HG02678 (cell line): ENCODE measurements around the gene THSD4.

Source experiments
- ATAC-seq: cut with Tn5 transposase; IDR thresholded peaks from one replicate; pipeline ENCODE4 v1.9.1; 2021; ENCODE audit warnings: mild to moderate bottlenecking, moderate library complexity; ENCODE audit not compliant: unreplicated experiment

The THSD4 gene

GRCh38 chr15:71755092-71755970 lies 640.1 kb downstream of the THSD4 start:
- no peak for ATAC-seq

- no peak for ATAC-seq
These were observed 641.5 kb downstream of the THSD4 start for GRCh38 chr15:71756599-71757352.

GRCh38 chr15:71757741-71758530 lies 642.7 kb downstream of the THSD4 start:
- no peak for ATAC-seq

GRCh38 chr15:71758711-71759110 lies 643.4 kb downstream of the THSD4 start:
- no peak for ATAC-seq

GRCh38 chr15:71760852-71761251 lies 645.6 kb downstream of the THSD4 start:
- ATAC-seq, result no peak

GRCh38 chr15:71761649-71762048 lies 646.4 kb downstream of the THSD4 start:
- ATAC-seq, result no peak

GRCh38 chr15:71768184-71768583 lies 652.9 kb downstream of the THSD4 start:
- no peak for ATAC-seq

- no peak for ATAC-seq
These were observed 658.1 kb downstream of the THSD4 start for GRCh38 chr15:71773206-71773859.

- ATAC-seq, result no peak
These were observed 660.6 kb downstream of the THSD4 start for GRCh38 chr15:71775856-71776255.

- ATAC-seq, result no peak
These were observed 661.0 kb downstream of the THSD4 start for GRCh38 chr15:71776304-71776703.

GRCh38 chr15:71777216-71777943 lies 662.1 kb downstream of the THSD4 start:
- ATAC-seq, result no peak

- ATAC-seq, result no peak
These were observed 664.0 kb downstream of the THSD4 start for GRCh38 chr15:71779073-71779797.

GRCh38 chr15:71780115-71780976 lies 665.1 kb downstream of the THSD4 start:
- ATAC-seq, result no peak

GRCh38 chr15:71781179-71781964 lies 666.1 kb downstream of the THSD4 start:
- ATAC-seq, result no peak

GRCh38 chr15:71781965-71782265 lies 666.6 kb downstream of the THSD4 start:
- ATAC-seq, result no peak

- ATAC-seq, result no peak
These were observed 667.3 kb downstream of the THSD4 start for GRCh38 chr15:71782422-71783165.

GRCh38 chr15:71784719-71785118 lies 669.4 kb downstream of the THSD4 start:
- ATAC-seq, result no peak
